Liver (tissue), 9 donors: ENCODE measurements around the gene ACYP2. TPM values are rescaled to one million over a fixed set of nuclear protein-coding genes. Genes with fewer than 3 reads are reported as not detected.
"Not testable (repeated sequence)": the region's sequence is repeated elsewhere in the genome, so short reads cannot be mapped to it uniquely, and the experiment has no call there.

Experiments
- DNase-seq: peaks from one replicate; pipeline ENCODE4 v3.0.0-alpha.2; 2017; ENCODE audit warnings: low spot score
- H3K27ac ChIP-seq, 2 donors: one replicate each; pipeline ENCODE4 v1.7.0; 2013; ENCODE audit warnings: inconsistent platforms in 2 of 2, low read length in 2 of 2, control low read depth in 1 of 2, low read depth in 1 of 2, mild to moderate bottlenecking in 1 of 2
- H3K27me3 ChIP-seq, 4 donors: one replicate each; pipeline versions ENCODE4 v1.6.1 to v1.7.0; 2013; ENCODE audit warnings: low read length in 3 of 4, inconsistent platforms in 1 of 4, mild to moderate bottlenecking in 1 of 4, moderate library complexity in 1 of 4; ENCODE audit not compliant: control insufficient read depth in 4 of 4, insufficient read depth in 4 of 4
- H3K36me3 ChIP-seq, 4 donors: one replicate each; pipeline versions ENCODE4 v1.6.1 to v1.7.0; 2013; ENCODE audit warnings: low read length in 3 of 4, mild to moderate bottlenecking in 3 of 4, low read depth in 1 of 4, moderate library complexity in 1 of 4; ENCODE audit not compliant: control insufficient read depth in 4 of 4, insufficient read depth in 3 of 4
- H3K4me1 ChIP-seq, 4 donors: one replicate each; pipeline versions ENCODE4 v1.6.1 to v1.7.0; 2013; ENCODE audit warnings: low read length in 3 of 4, mild to moderate bottlenecking in 3 of 4, moderate library complexity in 1 of 4; ENCODE audit not compliant: control insufficient read depth in 4 of 4, insufficient read depth in 4 of 4
- H3K4me3 ChIP-seq, 3 donors: one replicate each; pipeline versions ENCODE4 v1.6.1 to v1.7.0; 2013; ENCODE audit warnings: low read length in 3 of 3, control low read depth in 1 of 3, low read depth in 1 of 3, mild to moderate bottlenecking in 1 of 3
- H3K9ac ChIP-seq, 2 donors: one replicate each; pipeline ENCODE4 v1.7.0; 2013; ENCODE audit warnings: low read length in 2 of 2, mild to moderate bottlenecking in 2 of 2, moderate library complexity in 2 of 2, control low read depth in 1 of 2, low read depth in 1 of 2
- H3K9me3 ChIP-seq, 4 donors: one replicate each; pipeline versions ENCODE4 v1.6.1 to v1.7.0; 2013; ENCODE audit warnings: low read length in 3 of 4; ENCODE audit not compliant: control insufficient read depth in 4 of 4
- ATF3 ChIP-seq: IDR thresholded peaks from 2 replicates; pipeline ENCODE4 v1.6.1; 2016; ENCODE audit warnings: antibody characterized with exemption
- CTCF ChIP-seq: fragments of 150-350 bp; IDR thresholded peaks from 2 replicates; pipeline ENCODE4 v1.5.1; 2017; ENCODE audit warnings: improper control_type of control experiment, low read depth, low read length; ENCODE audit not compliant: missing input control
- EGR1 ChIP-seq, 2 donors: IDR thresholded peaks; 2 replicates each; pipeline ENCODE4 v1.6.1; 2016 to 2018; ENCODE audit warnings: antibody characterized with exemption in 2 of 2, low read depth in 2 of 2
- FOXA1 ChIP-seq: IDR thresholded peaks from 2 replicates; pipeline ENCODE4 v1.6.1; 2016; ENCODE audit warnings: antibody characterized with exemption
- FOXA2 ChIP-seq: IDR thresholded peaks from 2 replicates; pipeline ENCODE4 v1.6.1; 2016; ENCODE audit warnings: antibody characterized with exemption
- GABPA ChIP-seq, 2 donors: IDR thresholded peaks in 1 of 2; conservative IDR thresholded peaks in 1 of 2; 2 replicates each; pipeline ENCODE4 v1.6.1; 2016; ENCODE audit warnings: antibody characterized with exemption in 2 of 2, mild to moderate bottlenecking in 1 of 2, moderate library complexity in 1 of 2
- HNF4A ChIP-seq, 2 donors: conservative IDR thresholded peaks; 2 replicates each; pipeline ENCODE4 v1.6.1; 2016; ENCODE audit warnings: antibody characterized with exemption in 2 of 2, mild to moderate bottlenecking in 2 of 2
- HNF4G ChIP-seq: IDR thresholded peaks from 2 replicates; pipeline ENCODE4 v1.6.1; 2016; ENCODE audit warnings: antibody characterized with exemption
- JUND ChIP-seq, 2 donors: IDR thresholded peaks; 2 replicates each; pipeline ENCODE4 v1.6.1; 2016; ENCODE audit warnings: antibody characterized with exemption in 2 of 2
- NR2F2 ChIP-seq: IDR thresholded peaks from 2 replicates; pipeline ENCODE4 v1.6.1; 2016; ENCODE audit warnings: antibody characterized with exemption
- REST ChIP-seq: IDR thresholded peaks from 2 replicates; pipeline ENCODE4 v1.6.1; 2016; ENCODE audit warnings: antibody characterized with exemption, mild to moderate bottlenecking
- RXRA ChIP-seq, 2 donors: IDR thresholded peaks; 2 replicates each; pipeline ENCODE4 v1.6.1; 2017 to 2018; ENCODE audit warnings: antibody characterized with exemption in 2 of 2, mild to moderate bottlenecking in 1 of 2
- TAF1 ChIP-seq: conservative IDR thresholded peaks from 2 replicates; pipeline ENCODE4 v1.6.1; 2016; ENCODE audit warnings: antibody characterized with exemption, mild to moderate bottlenecking
- YY1 ChIP-seq: IDR thresholded peaks from 2 replicates; pipeline ENCODE4 v1.6.1; 2016; ENCODE audit warnings: antibody characterized with exemption, mild to moderate bottlenecking
- WGBS: extraction: QIAGEN DNeasy Blood & Tissue Kit; methylation state at CpG from one replicate; pipeline ENCODE4 v1.1.7; 2013; 5-methylcytosine and 5-hydroxymethylcytosine counted together
- polyA plus RNA-seq, 2 donors: library from polyadenylated mRNA; stranded (reverse) in 1 of 2; unstranded in 1 of 2; fragments of 200-250 nt in 1 of 2; fragments of >200 nt in 1 of 2; fragmentation: Nextera tagmentation in 1 of 2; extraction: Ambion mirVana in 1 of 2; gene quantifications; one replicate each; pipeline versions ENCODE4 v1.2.1 to v1.2.3, GENCODE V29; 2013 to 2015
- total RNA-seq, 2 donors: library from RNA; depleted of rRNA; stranded (reverse); fragments of >200 nt; gene quantifications; one replicate each; pipeline ENCODE4 v1.2.3, GENCODE V29; 2014
- TF ChIP-seq, protein P1 (sequence below): IDR thresholded peaks from 2 replicates; pipeline ENCODE4 v1.6.1; 2016; ENCODE audit warnings: antibody characterized with exemption
- donor health status: healthy.
- donor health status: healthy.
- donor health status: healthy.
- donor health status: healthy.
- donor health status: healthy.

Gene ACYP2
- total and polyA plus RNA-seq, 4 donors = 13.1 to 44.3 (median 15.4) TPM

GRCh38 chr2:54072483-54072882 lies 42.9 kb upstream of the ACYP2 start:
- not testable (repeated sequence) for H3K4me1 ChIP-seq, H3K9ac ChIP-seq, H3K27me3 ChIP-seq, H3K9me3 ChIP-seq, DNase-seq, H3K27ac ChIP-seq, H3K36me3 ChIP-seq, H3K4me3 ChIP-seq
- WGBS = 51% methylated on average over 2 of the region's 2 CpGs

- WGBS = 95% methylated on average over 1 of the region's 1 CpG
- Histone ChIP-seq H3K4me1 (no peaks in the 10 kb centered on the region), H3K36me3 (no peaks in the 10 kb centered on the region), H3K27ac (no peak overlapping the region), H3K9me3 (no peaks in the 10 kb centered on the region), H3K4me3 (no peak overlapping the region), H3K27me3 (no peaks in the 10 kb centered on the region), H3K9ac (no peak overlapping the region)
- TF ChIP-seq TAF1 (no peak), HNF4G (no peak), ATF3 (no peak), HNF4A (conservative IDR thresholded peaks at IDR 0.05) (no peak), JUND (IDR thresholded peaks at IDR 0.05) (no peak), REST (no peak), NR2F2 (no peak), YY1 (no peak), EGR1 (IDR thresholded peaks at IDR 0.05; ENCODE audit: low read depth in 2 of 2) (no peak), FOXA2 (no peak), GABPA (IDR thresholded peaks at IDR 0.05 in 1 of 2, conservative IDR thresholded peaks at IDR 0.05 in 1 of 2) (no peak), RXRA (IDR thresholded peaks at IDR 0.05) (no peak), FOXA1 (no peak), CTCF (no peak)
- TF ChIP-seq, protein P1, sequence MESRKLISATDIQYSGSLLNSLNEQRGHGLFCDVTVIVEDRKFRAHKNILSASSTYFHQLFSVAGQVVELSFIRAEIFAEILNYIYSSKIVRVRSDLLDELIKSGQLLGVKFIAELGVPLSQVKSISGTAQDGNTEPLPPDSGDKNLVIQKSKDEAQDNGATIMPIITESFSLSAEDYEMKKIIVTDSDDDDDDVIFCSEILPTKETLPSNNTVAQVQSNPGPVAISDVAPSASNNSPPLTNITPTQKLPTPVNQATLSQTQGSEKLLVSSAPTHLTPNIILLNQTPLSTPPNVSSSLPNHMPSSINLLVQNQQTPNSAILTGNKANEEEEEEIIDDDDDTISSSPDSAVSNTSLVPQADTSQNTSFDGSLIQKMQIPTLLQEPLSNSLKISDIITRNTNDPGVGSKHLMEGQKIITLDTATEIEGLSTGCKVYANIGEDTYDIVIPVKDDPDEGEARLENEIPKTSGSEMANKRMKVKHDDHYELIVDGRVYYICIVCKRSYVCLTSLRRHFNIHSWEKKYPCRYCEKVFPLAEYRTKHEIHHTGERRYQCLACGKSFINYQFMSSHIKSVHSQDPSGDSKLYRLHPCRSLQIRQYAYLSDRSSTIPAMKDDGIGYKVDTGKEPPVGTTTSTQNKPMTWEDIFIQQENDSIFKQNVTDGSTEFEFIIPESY = no peak
- no peak for DNase-seq
These were observed 41.6 kb upstream of the ACYP2 start for GRCh38 chr2:54073796-54074195.
